Measurements from ENCODE around the gene RELN.
A peak's percentile ranks its signal among the peaks of the same experiment; 100 is the strongest.

Gene RELN

DNA sequence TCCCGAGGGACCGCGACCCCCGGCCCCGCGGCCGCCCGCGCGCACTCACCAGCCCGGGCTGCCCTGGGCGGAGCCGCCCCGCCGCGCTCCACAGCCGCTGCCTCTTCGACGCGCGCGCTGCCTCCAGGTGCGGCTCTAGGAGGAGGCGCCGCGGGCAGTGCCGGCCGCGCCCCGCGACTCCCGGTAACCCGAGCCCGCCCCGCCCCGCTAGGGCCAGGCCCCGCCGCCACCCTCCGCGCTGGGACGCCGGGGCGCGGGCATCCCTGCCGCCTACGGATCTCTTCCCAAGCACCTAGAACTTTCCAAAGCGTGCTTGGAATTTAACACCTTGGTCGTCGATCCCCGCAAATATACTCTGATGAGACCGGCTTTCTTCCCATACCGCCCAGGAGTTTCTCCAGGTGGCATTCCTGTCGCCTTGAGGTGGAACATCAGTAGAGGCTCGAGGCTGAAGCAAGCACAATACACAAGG lies 543.4 kb downstream of the RELN start, which contains the start of gene SLC26A5:
TSS of gene SLC26A5 (minus strand) at position 159 of the 472 bp plus-strand sequence. CDS start 24,693 bp downstream, outside the sequence.
- Histone ChIP-seq H2AFZ (ENCODE audit: low read length) (no peak within 1 kb of the TSS), H3K4me3 (ENCODE audit: low read depth, low read length, poor library complexity, severe bottlenecking) (peak within 1 kb of the TSS; percentile 7)
- no peak for TF ChIP-seq EZH2 (IDR thresholded peaks at IDR 0.05; ENCODE audit: borderline replicate concordance, low read length)
- TF ChIP-seq, protein P1, sequence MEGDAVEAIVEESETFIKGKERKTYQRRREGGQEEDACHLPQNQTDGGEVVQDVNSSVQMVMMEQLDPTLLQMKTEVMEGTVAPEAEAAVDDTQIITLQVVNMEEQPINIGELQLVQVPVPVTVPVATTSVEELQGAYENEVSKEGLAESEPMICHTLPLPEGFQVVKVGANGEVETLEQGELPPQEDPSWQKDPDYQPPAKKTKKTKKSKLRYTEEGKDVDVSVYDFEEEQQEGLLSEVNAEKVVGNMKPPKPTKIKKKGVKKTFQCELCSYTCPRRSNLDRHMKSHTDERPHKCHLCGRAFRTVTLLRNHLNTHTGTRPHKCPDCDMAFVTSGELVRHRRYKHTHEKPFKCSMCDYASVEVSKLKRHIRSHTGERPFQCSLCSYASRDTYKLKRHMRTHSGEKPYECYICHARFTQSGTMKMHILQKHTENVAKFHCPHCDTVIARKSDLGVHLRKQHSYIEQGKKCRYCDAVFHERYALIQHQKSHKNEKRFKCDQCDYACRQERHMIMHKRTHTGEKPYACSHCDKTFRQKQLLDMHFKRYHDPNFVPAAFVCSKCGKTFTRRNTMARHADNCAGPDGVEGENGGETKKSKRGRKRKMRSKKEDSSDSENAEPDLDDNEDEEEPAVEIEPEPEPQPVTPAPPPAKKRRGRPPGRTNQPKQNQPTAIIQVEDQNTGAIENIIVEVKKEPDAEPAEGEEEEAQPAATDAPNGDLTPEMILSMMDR (IDR thresholded peaks at IDR 0.05; ENCODE audit: low read length), result no peak

DNA sequence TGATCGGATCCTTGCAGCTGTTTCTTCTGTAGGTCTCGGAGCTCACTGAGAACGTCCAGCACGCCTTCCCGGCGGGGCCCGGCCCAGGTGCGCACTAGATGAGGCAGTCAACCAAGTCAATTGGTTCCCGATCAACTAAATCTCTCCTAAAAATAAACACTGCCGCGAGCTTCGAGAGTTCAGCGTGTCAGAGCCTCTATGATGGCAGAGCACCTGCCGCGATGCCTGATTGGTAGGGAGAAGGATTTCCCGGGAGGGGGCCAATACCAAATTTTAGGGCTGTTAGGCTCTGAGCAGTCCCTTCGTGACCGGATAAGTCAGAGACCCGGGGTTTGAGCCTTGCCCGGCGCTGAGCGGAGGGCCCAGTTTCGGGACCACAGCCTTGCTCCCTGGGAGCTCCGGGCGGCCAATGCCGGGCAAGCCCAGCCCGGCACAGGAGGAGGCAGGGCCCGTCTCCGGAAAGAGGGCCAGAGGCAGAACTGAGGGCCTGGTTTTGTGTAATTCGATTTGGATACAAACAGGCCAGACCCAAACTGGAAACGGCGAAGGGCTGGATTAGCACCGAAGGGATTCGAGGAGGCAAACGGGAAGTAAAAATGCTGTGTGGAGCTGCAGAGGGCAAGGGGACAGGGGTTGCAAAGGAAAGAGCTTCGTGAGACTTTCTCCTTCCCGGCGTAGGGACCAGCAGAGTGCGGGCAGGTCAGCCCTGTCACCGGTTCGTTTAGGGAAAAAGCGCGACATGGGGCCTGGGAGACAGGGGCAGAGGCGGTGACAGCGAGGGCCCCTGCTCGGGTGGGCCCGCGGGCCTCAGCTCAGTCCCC lies 544.0 kb downstream of the RELN start:
- TF ChIP-seq, protein P1 (IDR thresholded peaks at IDR 0.05; ENCODE audit: low read length), result no peak
- TF ChIP-seq EZH2 (IDR thresholded peaks at IDR 0.05; ENCODE audit: borderline replicate concordance, low read length), result no peak
- no peaks in the 10 kb centered on the region for H3K9me2 ChIP-seq (ENCODE audit: low read depth, low read length)
- H3K27ac ChIP-seq (ENCODE audit: low read depth, low read length, poor library complexity, severe bottlenecking), result no peak overlapping the region
- no peaks in the 10 kb centered on the region for H3K36me3 ChIP-seq (ENCODE audit: insufficient read depth, low read length)
- 0 out of 2 replicates have a peak, but pooled peaks cover 12% of the 10 kb centered on the region for H3K27me3 ChIP-seq (ENCODE audit: insufficient read depth, low read length)
- H2AFZ ChIP-seq (ENCODE audit: low read length), result no peak overlapping the region
- peak overlapping the region; percentile 26; the same call in 1 of the 2 replicates for H3K4me2 ChIP-seq (ENCODE audit: low read length)
- peaks cover 10% of the 10 kb centered on the region for H3K4me1 ChIP-seq (ENCODE audit: insufficient read depth, low read length, severe bottlenecking)
- no peaks in the 10 kb centered on the region for H4K20me1 ChIP-seq (ENCODE audit: insufficient read depth, low read length)
- no peaks in the 10 kb centered on the region for H3K9me3 ChIP-seq (ENCODE audit: low read length)
- H3K9ac ChIP-seq (ENCODE audit: low read length), result no peak overlapping the region
- no peaks in the 10 kb centered on the region for H3F3A ChIP-seq (ENCODE audit: insufficient read depth, low read length)
- H3K79me2 ChIP-seq (ENCODE audit: insufficient read depth, low read length), result no peaks in the 10 kb centered on the region
- peak overlapping the region; percentile 7 for H3K4me3 ChIP-seq (ENCODE audit: low read depth, low read length, poor library complexity, severe bottlenecking)

More for the DNA sequence above, 543.4 kb downstream of the RELN start, which contains the start of gene SLC26A5:
- Histone ChIP-seq H3K27ac (ENCODE audit: low read depth, low read length, poor library complexity, severe bottlenecking) (no peak within 1 kb of the TSS), H3K27me3 (ENCODE audit: insufficient read depth, low read length) (0 out of 2 replicates have a peak, but pooled peaks cover 12% of the 10 kb centered on the region), H3F3A (ENCODE audit: insufficient read depth, low read length) (no peaks in the 10 kb centered on the region), H3K36me3 (ENCODE audit: insufficient read depth, low read length) (no peaks in the 10 kb centered on the region), H3K9me2 (ENCODE audit: low read depth, low read length) (no peaks in the 10 kb centered on the region), H3K4me1 (ENCODE audit: insufficient read depth, low read length, severe bottlenecking) (peaks cover 10% of the 10 kb centered on the region), H3K79me2 (ENCODE audit: insufficient read depth, low read length) (no peaks in the 10 kb centered on the region), H3K9me3 (ENCODE audit: low read length) (no peaks in the 10 kb centered on the region), H3K4me2 (ENCODE audit: low read length) (peak within 1 kb of the TSS; percentile 26; the same call in 1 of the 2 replicates), H4K20me1 (ENCODE audit: insufficient read depth, low read length) (no peaks in the 10 kb centered on the region), H3K9ac (ENCODE audit: low read length) (no peak within 1 kb of the TSS)

DNA sequence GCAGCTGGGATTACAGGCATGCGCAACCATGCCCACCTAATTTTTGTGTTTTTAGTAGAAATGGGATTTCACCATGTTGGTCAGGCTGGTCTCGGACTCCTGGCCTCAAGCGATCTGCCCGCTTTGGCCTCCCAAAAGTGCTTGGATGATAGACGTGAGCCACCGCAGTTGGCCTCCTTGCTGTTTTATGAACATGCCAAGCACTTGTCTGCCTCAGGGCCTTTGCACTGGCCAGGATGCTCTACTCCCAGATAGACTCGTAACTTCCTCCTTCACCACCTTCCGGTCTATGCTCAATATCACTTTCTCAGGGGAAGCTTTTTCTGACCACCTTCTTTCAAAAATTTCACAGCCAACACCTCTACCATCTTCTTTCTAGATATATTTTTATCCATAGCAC lies 549.8 kb downstream of the RELN start:
- H3K27ac ChIP-seq (ENCODE audit: low read depth, low read length, poor library complexity, severe bottlenecking), result no peak overlapping the region
- H3K9me2 ChIP-seq (ENCODE audit: low read depth, low read length), result no peaks in the 10 kb centered on the region
- 0 out of 2 replicates have a peak, but pooled peaks cover under 1% of the 10 kb centered on the region for H3K27me3 ChIP-seq (ENCODE audit: insufficient read depth, low read length)
- H3K4me1 ChIP-seq (ENCODE audit: insufficient read depth, low read length, severe bottlenecking), result no peaks in the 10 kb centered on the region
- H3K9ac ChIP-seq (ENCODE audit: low read length), result no peak overlapping the region
- no peaks in the 10 kb centered on the region for H3K36me3 ChIP-seq (ENCODE audit: insufficient read depth, low read length)
- H2AFZ ChIP-seq (ENCODE audit: low read length), result no peak overlapping the region
- no peak overlapping the region for H3K4me2 ChIP-seq (ENCODE audit: low read length)
- H3K79me2 ChIP-seq (ENCODE audit: insufficient read depth, low read length), result no peaks in the 10 kb centered on the region
- H4K20me1 ChIP-seq (ENCODE audit: insufficient read depth, low read length), result no peaks in the 10 kb centered on the region
- no peaks in the 10 kb centered on the region for H3F3A ChIP-seq (ENCODE audit: insufficient read depth, low read length)
- H3K9me3 ChIP-seq (ENCODE audit: low read length), result no peaks in the 10 kb centered on the region
- no peak overlapping the region for H3K4me3 ChIP-seq (ENCODE audit: low read depth, low read length, poor library complexity, severe bottlenecking)
- TF ChIP-seq, protein P1 (IDR thresholded peaks at IDR 0.05; ENCODE audit: low read length), result no peak
- no peak for TF ChIP-seq EZH2 (IDR thresholded peaks at IDR 0.05; ENCODE audit: borderline replicate concordance, low read length)

Measured in OCI-LY1 (cell line).